NOMO-1 treated with DMSO at 0.1 percent for 48 hours (cell line): Measurements from ENCODE around the gene PERCC1.
"Not testable (repeated sequence)": the region's sequence is repeated elsewhere in the genome, so short reads cannot be mapped to it uniquely, and the experiment has no call there.

ENCODE experiments used
- DNase-seq: peaks from one replicate; lab custom pipeline; 2025; ENCODE audit not compliant: unreplicated experiment; lab: John Stamatoyannopoulos, UW

The PERCC1 gene

DNA sequence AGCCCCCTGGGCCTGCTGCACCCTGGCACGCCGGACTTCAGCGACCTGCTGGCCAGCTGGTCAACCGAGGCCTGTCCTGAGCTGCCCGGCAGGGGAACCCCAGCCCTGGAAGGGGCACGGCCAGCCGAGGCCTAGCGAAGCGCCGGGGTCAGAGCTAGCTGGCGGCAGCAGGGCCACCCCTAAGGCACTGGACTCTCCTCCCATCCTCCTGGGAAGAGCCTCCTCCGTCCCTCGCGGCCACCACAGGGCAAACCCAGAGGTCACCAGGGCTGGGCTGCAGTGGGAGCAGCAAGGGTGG lies 2.3 kb downstream of the PERCC1 start:
- DNase-seq: no peak

DNA sequence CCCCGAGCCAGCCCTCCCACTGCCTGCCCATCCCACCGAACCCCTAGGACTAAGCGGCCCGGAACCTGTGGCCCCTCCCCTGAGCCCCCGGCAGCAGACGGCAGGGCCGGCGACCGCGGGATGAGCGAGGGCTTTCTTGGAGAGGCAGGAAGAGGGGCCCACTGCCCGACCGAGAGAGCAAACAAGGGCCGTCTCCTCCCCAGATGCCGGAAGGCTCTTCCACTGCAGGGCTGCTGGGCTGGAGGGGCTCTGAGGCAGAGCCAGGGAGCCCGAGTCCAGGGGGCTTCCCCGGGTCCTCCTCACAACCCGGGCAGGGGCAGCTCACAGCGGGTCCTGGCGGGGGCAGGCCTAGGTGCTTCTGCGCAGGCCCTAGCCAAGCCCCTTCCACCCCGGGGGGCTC lies 2.9 kb downstream of the PERCC1 start:
- DNase-seq: no peak

DNA sequence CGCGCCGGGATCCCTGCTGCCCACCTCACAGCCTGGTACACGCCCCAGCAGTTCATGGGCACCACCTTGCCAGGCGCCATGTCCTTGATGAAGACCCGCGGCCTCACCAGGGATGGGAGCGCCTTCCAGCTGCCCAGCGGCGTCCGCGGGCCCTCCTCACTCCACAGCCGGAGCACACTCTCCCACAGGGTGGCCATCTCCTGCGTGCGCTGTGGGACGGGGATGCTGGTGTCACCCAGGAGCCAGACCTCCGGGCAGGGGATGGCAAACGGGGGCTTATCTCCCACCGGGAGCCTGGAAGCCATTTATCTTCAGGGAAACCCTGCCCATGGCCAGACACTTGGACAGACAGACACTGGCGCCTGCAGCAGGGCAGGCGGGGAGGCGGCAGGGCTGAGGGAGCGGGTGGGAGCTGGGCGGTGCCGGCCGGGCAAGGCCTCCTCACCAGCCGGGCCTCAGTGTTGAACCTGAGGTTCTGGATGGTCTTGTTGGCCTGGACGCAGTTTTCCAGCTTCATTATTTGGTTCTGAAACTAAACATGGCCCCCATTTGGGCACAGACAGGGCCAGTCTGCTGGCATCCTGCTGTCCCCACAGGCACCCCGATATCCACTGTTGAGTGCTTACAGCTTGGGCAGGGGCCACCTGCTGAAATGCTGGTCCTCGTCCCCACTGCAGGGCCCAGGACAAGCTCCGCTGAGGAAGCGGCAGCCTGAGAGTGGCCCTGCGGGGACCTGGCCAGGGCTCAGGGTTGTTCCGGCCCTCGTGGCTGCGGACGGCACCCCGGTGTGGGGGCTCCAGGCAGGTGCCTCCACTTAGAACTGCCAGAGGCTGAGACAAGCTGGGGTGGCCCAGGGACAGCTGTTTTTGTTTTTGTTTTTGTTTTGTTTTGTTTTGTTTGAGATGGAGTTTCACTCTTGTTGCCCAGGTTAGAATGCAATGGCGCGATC lies 4.0 kb downstream of the PERCC1 start:
- DNase-seq: no peak

DNA sequence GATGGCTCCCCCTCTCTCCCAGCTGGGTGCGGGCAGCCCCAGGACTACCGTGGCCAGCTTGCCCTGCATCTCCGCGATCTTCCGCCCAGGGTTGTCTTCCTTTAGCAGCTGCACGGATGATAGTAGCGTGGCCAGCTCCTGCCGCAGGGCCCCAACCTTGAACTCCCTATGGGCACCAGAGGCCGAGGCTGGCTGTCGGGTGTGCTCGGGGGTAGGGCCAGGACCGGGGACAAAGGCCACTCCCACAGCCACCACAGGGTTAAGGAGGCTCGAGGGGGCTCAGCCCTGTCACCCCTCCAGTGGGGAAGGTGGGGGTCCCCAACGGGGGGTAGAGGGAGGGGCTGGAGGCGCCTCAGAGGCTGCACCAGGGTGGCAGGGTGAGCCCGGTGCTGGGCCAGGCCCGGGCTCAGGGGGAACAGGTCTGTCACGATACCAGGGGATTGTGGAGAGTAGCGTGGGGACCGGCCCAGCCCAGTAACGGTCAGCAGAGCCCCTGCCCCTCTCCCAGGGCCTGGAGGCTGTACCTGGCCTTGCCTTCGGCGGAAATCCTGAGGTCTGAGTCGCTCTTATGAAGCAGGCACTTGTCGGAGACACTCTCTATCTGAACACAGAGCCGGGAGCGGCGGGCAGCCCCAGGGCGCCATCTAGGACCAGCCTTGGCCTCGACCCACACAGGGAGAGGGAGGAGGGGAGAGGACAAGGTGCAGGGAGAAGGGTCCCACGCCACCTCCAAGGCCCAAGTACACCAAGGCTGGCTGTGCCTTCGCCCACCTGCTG lies 5.2 kb downstream of the PERCC1 start:
- DNase-seq: no peak

DNA sequence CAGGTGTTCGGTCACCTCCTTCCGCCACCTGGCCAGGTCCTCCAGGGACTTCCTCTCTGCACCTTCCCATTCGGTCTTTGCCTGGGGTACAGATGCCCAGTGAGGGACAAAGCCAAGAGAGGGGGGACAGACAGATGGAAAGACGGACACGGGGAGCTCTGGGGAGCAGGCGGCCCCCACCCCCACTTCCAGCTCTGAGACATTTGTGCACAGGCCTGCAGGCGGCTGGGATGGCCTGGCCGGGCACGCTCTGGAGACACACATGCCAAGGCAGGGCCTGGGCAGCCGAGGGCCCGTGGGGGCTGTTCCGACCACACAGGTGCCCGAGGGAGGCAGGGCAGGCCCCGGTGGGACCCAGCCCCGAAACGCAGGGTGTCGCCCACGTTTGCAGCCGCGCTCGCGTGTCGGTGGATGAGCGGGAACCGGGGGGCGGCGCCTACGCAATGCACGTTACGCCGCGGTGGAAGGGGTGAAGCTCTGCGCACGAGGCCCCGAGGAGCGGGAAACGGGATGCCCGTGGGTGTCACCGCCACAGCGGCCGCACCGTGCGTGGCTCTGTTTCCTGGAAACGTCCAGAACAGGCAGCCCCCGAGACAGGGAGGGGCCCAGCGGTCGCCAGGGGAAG lies 6.0 kb downstream of the PERCC1 start:
- DNase-seq: no peak

DNA sequence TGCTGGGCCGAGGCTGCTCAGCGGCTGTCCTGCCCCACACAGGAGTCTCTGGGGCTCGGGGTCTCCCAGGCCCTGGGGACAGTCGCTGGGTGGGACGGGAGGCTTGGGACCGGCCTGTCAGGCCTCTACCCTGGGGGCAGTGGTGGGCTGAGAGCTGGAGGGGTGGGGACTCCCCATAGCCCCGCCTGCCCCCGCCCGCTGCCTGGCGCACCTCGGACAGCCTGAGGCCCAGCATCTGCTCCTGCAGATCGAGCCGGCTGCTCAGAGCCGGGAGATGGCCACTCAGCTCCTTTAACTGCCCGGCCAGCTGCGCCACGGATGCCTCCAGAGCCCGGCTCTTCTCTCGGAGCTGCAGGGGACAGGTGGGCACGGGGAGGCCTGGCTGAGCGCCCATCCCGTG lies 6.7 kb downstream of the PERCC1 start:
- DNase-seq: no peak

DNA sequence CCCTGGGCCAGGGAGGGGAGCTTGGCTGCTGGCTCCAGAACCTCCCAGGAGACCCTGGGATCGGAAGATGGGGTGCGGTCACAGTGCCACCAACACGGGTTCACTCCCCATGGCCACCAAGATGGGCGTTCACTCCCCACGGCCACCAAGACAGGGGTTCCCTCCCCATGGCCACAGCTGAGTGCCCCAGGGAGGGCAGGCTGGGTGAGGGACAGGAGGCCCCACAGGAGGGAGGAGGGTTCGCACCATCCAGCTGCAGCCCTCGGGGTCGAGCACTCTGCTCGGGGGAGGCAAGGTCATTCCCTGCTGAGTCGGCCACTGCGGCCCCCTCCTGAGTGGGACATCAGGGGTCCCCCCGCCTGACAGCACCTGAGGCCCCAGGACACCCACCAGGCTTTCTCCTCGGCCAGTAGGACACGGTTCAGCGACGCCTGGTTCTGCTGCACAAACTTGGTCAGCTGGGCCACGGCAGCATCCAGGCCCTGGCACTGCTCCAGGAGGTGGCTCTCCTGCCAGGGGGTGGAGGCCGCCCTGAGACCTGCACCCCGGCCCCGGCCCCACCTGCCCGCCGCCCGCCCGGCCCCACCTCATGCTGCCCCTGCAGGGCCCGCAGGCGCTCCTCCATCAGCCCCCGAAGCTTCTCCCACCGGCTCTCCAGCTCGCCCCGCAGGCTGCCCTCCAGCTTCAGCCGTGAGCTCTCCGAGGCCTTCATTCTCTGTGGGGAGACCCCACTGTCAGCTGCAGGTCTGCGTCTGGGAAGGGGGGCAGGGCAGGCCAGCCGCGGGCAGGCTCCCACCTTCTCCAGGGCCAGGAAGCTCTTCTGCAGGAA lies 7.6 kb downstream of the PERCC1 start:
- no peak for DNase-seq

DNA sequence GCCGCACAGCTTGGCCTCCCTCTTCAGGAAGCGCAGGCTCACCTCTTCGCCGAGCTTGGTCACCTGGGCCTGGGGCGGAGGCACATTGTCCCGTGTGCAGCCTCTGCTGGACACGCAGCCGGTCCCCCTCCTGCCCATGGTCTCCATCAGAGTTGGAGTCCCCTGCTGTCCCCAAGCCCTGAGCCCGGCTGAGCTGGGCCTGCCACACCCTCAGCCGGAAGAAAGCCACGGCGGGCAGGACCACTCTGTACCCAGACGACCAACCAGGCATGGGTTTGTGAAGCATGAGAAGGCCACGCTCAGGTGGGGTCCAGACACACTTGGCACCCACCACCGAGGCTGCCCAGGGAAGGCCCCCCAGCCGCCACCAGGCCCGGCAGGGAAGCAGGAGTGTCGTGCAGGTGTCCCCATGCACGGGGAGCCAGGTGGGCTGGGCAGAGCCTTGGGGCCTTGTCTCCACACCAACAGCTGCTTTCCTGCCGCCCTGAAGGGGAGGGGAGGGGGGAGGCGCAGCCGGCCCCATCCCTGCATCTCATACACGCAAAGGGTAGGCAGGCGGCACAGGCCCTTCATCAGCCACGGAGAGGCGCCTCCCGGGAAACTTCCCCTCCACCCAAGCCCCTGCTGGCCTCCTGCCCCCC lies 8.3 kb downstream of the PERCC1 start:
- DNase-seq: no peak

DNA sequence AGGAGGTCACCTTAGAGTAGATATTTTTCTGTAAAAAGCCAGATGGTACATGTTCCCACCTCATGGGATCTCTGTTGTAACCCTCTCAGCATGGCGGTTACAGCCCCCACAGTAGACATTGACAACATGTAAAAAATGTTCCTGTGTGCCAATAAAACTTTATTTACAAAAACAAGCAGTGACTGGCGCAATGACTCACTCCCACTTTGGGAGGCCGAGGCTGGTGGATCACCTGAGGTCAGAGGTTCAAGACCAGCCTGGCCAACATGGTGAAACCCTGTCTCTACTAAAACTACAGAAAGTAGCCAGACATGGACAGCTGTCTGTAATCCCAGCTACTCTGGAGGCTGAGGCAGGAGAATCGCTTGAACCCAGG lies 8.8 kb downstream of the PERCC1 start:
- DNase-seq: not testable (repeated sequence)

DNA sequence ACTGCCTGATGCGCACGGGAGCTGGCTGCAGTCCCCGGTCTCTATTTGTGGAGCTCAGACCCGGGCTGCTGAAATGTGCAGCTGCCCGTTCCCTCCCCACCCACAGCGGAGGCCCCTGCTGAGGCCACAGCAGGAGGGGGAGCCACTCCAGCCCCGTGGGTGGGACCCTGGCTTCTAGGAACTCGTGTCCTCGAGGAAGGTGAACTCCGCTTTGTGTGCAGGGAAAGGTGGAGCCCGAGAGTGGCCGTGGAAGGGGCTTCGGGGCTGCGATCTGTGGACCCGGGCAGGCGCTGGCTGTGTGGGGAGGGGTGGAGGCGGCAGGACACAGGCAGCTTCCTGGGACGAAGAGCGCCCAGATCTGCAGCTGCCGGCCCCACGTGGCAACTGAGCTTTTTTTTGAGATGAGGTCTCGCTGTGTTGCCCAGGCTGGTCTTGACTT lies 10.5 kb downstream of the PERCC1 start:
- DNase-seq: no peak

DNA sequence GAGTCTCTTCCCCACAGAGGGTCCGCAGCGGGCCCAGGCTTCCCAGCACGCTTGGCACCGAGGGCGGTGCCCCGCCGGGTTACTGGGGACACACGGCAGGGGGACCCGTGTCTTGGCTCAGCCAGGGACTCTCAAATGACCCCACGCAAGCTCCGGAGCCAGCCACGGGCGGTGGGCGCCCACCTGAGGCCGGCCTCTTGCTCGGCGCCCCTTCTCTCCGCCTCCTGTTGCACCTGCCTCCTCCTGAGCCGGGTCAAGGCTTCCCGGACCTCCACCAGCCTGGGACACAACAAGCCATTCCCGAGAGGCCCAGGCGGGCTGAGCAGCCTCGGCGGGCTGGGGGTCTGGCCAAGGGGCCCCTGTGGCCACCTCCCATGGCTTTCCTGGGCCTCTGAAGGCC lies 11.8 kb downstream of the PERCC1 start:
- no peak for DNase-seq

DNA sequence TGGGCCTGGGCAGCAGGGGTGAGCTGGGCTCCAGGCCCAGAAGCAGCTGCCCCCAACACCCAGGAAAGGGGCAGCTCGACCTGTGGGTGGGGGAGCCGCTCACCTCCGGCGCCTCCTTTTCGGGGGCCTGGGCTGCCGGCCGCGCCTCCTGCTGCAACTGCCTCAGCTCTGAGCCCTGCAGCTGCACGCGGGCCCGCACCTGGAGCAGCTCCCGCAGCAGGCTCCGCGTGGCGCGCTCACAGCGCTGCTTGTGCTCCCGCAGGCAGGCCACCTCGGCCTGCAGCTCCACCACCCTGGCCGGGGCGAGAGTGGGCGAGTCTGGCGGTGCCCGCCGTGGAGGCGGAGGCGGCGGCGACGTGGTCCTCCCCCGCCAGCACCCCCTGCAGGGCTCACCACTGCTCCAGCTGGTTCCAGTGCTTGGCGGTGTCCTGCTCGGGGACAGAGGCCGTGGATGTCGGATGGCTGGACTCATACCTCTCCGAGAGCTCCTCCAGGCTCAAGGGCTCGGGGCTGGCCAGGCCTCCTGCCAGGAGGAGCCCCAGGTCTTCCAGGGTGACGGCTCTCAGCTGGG lies 12.6 kb downstream of the PERCC1 start:
- no peak for DNase-seq

DNA sequence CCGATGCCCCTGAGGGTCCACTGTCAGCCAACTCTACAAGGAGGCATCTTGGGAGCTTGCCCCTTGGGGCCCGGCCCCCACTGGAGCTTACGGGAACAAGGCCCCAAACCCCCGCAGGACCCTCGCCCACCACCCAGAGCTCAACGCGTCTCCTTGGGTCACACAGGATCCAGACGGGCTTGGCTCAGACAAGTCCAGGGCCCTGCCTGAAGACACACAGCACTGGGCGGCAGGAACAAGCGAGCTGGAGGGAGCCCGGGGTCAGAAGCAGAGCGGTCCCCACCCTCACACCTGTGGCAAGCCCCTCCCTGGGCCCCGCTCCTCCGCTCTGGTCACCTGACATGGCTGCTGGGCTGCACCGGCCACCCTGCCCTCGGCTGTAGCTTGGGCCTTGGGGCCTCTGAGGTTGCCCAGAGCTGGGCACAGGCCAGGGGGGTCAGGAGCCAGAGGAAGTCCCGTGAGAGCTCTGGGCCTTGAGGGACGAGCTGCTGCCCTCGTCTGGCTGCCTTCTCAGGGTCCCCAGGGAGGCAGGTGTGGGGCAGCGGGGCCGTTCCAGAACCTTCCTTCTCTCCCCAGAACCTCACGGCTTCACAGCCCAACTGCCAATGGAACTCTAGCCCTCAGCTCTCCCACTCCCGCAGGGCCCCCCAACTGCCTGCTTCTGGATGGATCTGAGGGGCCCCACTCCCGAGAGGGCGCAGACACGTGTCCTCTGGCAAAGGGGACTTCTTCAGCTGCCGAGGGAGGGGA lies 13.3 kb downstream of the PERCC1 start, which contains the start of gene CCDC154:
CCDC154 (minus strand) TSS at position 577 of the 750 bp plus-strand sequence; CDS start at position 343, 234 bp downstream.
- no peak for DNase-seq

DNA sequence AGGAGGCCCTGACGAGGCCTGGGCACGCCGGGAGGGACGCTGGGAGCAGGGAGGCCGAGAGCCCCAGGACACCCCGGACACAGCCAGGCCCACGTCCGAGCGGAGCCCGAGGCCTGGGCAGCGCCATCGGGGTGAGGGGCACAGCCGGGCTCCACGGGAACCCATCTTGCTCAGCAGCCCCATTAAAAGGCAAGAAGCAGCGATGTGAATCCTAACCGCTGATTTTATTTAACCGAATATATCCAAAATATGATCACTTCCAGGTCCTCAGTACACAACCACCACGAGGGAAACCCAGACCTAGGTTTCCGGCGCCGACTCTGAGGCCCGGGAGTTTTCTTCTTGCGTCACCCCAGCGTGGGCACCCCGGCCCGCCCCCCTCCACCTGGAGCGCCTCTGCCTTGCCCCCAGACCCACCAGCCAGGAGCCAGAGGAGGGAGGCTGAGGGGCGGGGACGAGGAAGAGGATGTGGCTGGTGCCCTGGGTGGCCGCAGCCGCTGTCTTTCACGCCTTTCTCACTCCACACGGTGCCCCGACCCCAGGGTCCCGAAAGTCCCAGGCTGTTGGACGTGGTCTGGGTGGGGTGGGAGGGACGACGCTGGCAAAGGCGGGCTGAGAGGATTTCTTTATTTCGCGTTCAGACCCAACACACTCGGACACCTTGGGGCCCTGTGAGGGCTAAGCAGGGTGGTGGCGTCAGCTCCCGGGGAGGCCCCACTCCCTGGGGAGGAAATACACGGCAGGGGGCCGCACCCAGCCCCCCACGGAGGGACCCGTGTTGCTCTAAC lies 14.0 kb downstream of the PERCC1 start:
- DNase-seq: no peak

DNA sequence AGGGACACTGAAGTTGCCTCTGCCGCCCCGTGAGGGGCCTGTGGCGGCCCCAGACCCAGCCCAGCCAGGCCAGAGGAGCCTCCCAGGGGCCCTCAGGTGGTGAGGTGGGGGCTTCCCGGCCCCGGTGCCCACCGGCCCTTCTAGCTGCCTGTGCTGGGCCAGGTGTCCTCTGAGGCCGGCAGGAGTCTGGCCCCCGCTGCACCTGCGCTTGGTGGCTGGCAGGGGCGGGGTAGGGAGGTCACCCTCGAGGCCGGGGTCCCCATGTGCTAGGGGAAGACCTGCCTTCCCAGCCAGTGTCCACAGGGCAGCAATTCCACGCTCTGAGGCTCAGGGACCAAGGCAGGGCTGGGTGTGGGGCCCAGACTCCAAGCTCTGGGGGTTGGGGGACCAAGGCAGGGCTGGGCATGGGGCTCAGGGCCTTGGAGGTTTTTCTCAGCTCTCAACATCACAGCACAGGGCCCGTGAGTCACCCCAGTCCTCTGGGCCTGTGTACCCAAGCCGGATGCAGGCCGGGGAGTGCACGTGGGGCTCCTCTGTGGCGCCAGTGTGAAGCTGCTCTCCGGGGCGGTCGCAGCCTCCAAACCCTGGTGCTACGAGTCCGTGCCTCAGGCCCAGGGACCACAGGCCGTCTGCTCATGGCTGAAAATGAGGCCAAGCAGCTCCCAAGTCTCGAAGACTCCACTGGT lies 14.8 kb downstream of the PERCC1 start:
- no peak for DNase-seq

DNA sequence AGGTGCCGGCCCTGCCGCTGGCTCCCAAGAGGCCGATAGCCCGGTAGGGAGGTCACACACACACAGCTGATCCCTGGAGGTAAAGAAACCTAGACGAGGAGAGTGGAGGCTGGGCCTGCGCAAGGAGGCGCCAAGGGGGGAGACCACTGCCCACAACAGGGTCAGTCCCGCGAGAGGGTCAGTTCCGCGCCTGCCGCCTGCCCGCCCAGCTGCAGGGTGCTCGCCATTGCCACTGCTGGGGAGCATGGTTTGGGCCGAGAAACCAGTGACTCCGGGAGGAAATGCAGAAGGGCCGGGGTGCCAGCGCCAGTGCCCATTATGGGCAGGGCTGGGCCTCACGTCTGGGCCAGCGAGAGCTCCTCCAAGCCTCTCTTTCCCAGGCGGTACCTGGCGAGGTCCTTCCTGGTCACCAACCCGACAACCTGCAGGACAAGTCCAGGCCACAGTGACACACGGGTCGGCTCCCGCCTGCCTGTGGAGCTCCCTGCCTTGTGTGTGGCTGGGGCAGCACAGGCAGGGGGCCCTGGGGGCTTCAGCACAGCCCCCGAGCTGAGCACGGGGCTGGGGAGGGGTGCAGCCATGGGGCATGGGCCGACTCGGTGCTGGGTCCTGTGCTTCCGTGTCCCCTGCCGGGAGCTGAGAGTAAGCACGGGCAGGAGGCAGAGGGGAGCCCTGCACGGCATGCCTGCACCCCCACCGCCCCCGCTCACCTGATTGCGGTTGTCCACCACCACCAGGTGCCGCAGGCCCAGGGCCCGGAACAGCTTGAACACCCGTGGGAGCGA lies 15.6 kb downstream of the PERCC1 start:
- no peak for DNase-seq

DNA sequence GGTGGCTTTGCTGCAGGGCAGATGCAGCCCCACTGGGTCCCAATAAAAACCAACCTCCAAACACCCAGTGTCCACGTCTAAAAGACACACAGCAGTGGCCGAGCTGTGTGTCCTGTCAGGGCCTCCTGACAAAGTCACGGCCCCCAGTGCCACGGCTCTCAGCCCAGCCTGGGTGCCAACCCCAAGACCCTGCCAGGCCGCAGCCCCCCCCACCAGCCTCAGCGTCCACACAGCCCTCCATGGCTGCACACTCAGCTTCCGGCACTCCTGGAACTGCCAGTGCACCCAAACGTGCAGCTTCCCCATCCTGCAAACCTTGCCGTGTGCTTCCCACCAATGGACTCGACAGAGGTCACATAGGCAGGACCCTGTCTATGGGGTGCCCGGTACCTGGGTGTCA lies 17.1 kb downstream of the PERCC1 start:
- DNase-seq: no peak
